Dermis microvascular lymphatic vessel endothelial cell (primary cell): ENCODE data around the gene RNASEH1. TPM values are rescaled to one million over a fixed set of nuclear protein-coding genes. Genes with fewer than 3 reads are reported as not detected.
"Not testable (repeated sequence)": the region's sequence is repeated elsewhere in the genome, so short reads cannot be mapped to it uniquely, and the experiment has no call there.

Experiments used
- DNase-seq, 2 donors: peaks; one replicate each; pipeline versions ENCODE4 v3.0.0 to v3.0.0-alpha.2; 2010; ENCODE audit warnings: low read depth in 2 of 2
- total RNA-seq: library from RNA; depleted of rRNA; stranded (reverse); fragments of >200 nt; gene quantifications from 2 replicates; pipeline ENCODE4 v1.2.1, GENCODE V29; 2014

The RNASEH1 gene
- total RNA-seq, 1 donor from 2014 or later: 28.9 TPM

- no peak for DNase-seq
Observed at GRCh38 chr2:3520591-3520990, 37.5 kb downstream of the RNASEH1 start.

DNA sequence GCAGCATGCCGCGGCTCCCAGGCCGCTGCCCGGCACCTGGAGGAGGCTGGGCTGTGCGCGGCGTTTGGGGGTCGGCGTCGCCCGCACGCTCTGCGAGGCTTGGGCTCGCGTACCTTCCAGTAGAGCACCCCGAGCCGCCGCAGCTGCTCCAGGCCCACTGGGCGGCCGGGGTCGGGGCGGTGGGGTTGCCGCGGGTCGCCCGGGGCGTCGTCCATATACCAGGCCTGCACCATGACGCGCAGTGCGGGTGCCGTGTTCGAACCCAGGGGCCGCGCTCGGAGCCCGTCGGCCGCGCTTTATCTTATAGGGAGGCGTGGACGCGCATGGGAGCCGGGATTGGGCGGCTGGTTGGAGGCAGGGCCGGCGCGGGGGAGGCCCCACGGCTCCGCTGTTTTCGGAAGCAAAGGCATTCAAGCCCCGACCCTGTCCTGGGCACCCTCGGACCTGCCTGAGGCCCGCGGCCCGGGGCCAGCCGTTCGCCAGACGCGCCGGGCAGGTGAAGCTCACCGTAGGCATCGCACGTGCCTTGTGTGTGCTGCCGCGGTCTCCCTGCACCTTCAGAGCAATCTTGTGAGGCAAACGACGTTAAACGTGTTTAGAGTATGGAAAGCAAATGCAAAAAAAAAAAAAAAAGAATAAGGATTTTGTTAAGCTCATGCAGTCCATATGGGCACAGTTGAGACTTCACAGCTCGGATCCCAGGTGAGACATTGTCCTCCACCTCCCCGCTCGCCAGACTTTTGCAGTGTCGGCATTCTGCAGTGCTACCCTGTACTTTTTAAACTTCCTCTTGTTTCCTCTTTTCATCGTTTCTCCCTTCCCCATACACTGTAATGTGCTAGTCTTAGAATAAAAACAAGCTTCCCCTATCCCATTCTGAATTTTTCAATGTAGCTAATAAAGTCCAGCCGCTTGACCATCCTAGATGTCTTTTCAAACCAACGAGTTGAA is 38.6 kb downstream of the RNASEH1 start, which contains the start of gene ADI1:
Gene ADI1, minus strand, starts transcription at position 277 of the 951 bp plus-strand sequence. Its CDS starts 44 bp downstream, at position 233.
- peak; percentile 30 to 84 for DNase-seq

DNA sequence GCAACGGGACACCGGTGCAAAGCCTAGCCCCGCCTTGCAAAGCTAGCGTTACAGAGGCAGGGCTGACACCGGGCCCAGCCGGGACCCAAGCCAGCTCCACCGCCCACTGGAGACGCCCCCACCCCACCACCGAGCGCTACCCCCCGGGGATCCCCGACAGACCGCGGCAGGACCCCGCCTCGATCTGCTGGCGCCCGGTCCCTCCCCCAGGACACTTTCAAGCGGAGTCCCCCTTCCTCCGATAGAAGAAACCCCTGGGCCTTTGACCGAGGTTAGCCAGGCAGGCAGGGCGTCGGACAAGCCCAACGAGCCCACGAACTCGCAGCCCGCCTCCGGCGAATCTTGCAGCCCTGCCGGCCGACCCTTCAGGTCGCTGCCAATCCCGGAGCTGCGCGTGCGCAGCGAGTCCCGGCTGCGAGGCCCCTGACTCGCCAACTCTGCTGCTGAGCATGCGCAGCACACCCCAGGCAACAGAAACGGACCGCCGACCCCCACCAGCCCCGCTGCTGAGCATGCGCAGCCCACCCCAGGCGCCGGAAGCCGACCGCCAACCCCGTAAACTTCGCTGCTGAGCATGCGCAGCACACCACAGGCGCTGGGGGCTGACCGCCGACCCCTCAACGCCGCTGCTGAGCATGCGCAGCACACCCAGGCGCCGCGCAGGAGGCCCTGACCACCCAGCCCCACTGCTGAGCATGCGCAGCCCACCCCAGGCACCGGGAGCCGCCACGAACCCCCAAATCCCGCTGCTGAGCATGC is 39.5 kb downstream of the RNASEH1 start:
- peak; percentile 96 to 97 for DNase-seq

- no peak for DNase-seq
Observed at GRCh38 chr2:3517948-3518495, 40.1 kb downstream of the RNASEH1 start.

DNA sequence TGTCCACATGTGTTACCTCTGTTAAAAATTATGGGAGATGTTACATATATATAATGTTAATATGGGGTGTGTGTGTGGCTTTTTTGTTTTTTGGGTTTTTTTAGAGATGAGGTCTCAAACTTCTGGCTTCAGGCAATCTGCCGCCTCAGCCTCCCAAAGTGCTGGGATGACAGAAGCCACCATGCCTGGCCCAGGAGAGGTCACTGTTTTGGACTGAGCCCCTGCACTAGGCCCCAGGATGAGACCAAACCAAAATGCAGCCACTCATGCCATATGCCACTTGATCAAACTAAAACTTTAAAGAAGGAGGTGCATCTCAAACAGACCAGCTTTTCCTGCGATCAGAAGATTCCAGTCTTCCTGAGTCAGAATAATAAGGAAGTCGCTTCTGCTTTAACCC is 41.3 kb downstream of the RNASEH1 start:
- DNase-seq: no peak

- DNase-seq: not testable (repeated sequence)
Observed at GRCh38 chr2:3515438-3515837, 42.7 kb downstream of the RNASEH1 start.

DNA sequence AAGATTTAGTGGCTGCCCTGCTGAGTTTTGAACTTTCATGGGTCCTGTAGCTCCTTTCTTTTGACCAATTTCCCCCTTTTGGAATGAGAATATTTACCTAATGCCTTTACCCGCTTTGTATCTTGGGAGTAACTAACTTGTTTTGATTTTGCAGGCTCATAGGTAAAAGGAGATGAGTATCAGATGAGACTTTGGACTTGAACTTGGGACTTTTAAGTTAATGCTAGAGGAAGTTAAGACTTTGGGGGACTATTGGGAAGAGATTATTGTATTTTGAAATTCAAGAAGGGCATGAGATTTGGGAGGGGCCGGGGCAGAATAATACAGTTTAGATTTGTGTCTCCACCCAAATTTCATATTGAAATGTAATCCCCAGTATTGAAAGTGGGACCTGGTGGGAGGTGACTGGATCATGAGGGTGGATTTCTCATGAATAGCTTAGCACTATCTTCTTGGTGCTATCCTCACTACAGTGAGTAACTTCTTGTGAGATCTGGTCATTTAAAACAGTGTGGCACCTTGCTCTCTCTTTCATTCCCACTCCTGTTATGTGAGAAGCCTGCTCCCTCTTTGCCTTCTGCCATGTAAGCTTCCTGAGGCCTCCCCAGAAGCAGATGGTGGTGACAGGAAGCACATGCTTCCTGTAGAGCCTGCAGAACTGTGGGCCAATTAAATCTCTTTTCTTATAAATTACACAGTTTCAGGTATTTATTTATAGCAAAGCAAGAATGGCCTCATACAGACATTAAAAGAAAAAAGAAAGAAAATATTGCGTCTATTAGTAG is 44.9 kb downstream of the RNASEH1 start:
- DNase-seq: peak in 1 of 2 donors; percentile 55

DNA sequence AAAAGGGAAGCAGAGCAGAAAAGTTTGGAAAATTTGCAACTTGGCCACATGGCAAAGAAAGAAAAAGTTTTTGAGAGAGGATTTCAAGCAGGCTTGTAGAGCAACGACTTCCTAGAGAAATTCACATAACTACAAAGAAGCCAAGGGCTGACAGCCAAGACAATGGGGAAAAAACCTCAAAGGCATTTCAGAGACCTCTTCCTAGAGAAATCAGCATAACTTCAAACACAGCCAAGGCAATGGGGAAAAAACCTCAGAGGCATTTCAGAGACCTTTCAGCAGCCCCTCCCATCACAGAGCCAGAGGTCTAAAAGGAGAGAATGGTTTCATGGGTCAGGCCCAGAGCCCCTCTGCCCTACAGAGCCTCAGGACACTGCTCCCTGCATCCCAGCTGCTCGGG is 46.0 kb downstream of the RNASEH1 start:
- no peak for DNase-seq

DNA sequence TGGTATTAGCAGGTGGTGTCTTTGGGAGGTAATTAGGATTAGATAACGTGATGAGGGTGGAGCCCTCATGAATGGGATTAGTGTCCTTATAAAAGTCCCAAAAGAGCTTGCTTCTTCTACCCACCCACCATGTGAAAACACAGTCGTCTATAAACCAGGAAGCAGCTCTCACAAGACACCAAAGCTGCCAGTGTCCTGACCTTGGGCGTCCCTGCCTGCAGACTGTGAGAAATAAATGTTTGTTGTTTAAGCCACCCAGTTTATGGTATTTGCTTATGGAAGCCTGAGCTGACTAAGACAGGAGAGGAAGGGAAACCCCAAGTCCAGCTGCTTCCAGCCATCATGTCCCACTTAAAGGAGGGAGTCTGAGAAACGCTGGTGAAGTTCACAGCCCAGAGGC is 52.4 kb downstream of the RNASEH1 start:
- no peak for DNase-seq

- DNase-seq: no peak
Observed at GRCh38 chr2:3504741-3505140, 53.4 kb downstream of the RNASEH1 start.

- DNase-seq: no peak
Observed at GRCh38 chr2:3503483-3503882, 54.6 kb downstream of the RNASEH1 start.

- DNase-seq: no peak
Observed at GRCh38 chr2:3503046-3503445, 55.1 kb downstream of the RNASEH1 start.

GRCh38 chr2:3500326-3500899 is 57.7 kb downstream of the RNASEH1 start:
- no peak for DNase-seq

- DNase-seq: no peak
Observed at GRCh38 chr2:3498783-3499394, 59.2 kb downstream of the RNASEH1 start.

- DNase-seq: not testable (repeated sequence)
Observed at GRCh38 chr2:3496708-3497080, 61.4 kb downstream of the RNASEH1 start.

Other genes starting within 250 kb of the RNASEH1 start
- 28.8 and 29.5 TPM in 2 replicates for gene EIPR1, start 180.5 kb downstream of the RNASEH1 start, total RNA-seq
- gene TRAPPC12, start 178.6 kb downstream of the RNASEH1 start, total RNA-seq: 27.0 and 35.3 TPM in 2 replicates
- gene ADI1, start 38.8 kb downstream of the RNASEH1 start, total RNA-seq: 45.3 and 63.5 TPM in 2 replicates
- 1,448 and 1,544 TPM in 2 replicates for gene RPS7, start 16.9 kb upstream of the RNASEH1 start, total RNA-seq
- gene COLEC11, start 36.8 kb upstream of the RNASEH1 start, total RNA-seq: 0.13 and 0.51 TPM in 2 replicates
- not detected in 2 replicates for gene ALLC, start 99.9 kb upstream of the RNASEH1 start, total RNA-seq
- gene DCDC2C, start 145.2 kb upstream of the RNASEH1 start, total RNA-seq: 0.13 TPM in 2 replicates